ENCODE data around the gene RSAD2.

Gene RSAD2

GRCh38 chr2:6881516-6881915 lies 3.9 kb downstream of the RSAD2 start:
- no peak overlapping the region for H3K4me3 ChIP-seq (ENCODE audit: low read depth, low read length)
- no peak for DNase-seq (ENCODE audit: low read depth)
- TF ChIP-seq CTCF (IDR thresholded peaks at IDR 0.05; ENCODE audit: low read depth, low read length) = no peak
- TF ChIP-seq MYC (IDR thresholded peaks at IDR 0.05; ENCODE audit: low read depth, low read length) = no peak
- TF ChIP-seq POLR2A (IDR thresholded peaks at IDR 0.05; ENCODE audit: extremely low read depth, insufficient read length) = no peak
- TF ChIP-seq MAX (IDR thresholded peaks at IDR 0.05; ENCODE audit: low read depth, low read length) = no peak

GRCh38 chr2:6883448-6884122 lies 6.0 kb downstream of the RSAD2 start:
- no peak for TF ChIP-seq POLR2A (IDR thresholded peaks at IDR 0.05; ENCODE audit: extremely low read depth, insufficient read length)
- TF ChIP-seq MAX (IDR thresholded peaks at IDR 0.05; ENCODE audit: low read depth, low read length) = no peak
- no peak for TF ChIP-seq MYC (IDR thresholded peaks at IDR 0.05; ENCODE audit: low read depth, low read length)
- no peak for TF ChIP-seq CTCF (IDR thresholded peaks at IDR 0.05; ENCODE audit: low read depth, low read length)
- no peak for DNase-seq (ENCODE audit: low read depth)
- H3K4me3 ChIP-seq (ENCODE audit: low read depth, low read length) = no peak overlapping the region

GRCh38 chr2:6885551-6885950 lies 8.0 kb downstream of the RSAD2 start:
- no peak for DNase-seq (ENCODE audit: low read depth)
- TF ChIP-seq CTCF (IDR thresholded peaks at IDR 0.05; ENCODE audit: low read depth, low read length) (no peak), MAX (IDR thresholded peaks at IDR 0.05; ENCODE audit: low read depth, low read length) (no peak), MYC (IDR thresholded peaks at IDR 0.05; ENCODE audit: low read depth, low read length) (no peak), POLR2A (IDR thresholded peaks at IDR 0.05; ENCODE audit: extremely low read depth, insufficient read length) (no peak)
- no peak overlapping the region for H3K4me3 ChIP-seq (ENCODE audit: low read depth, low read length)

GRCh38 chr2:6885968-6886367 lies 8.4 kb downstream of the RSAD2 start:
- H3K4me3 ChIP-seq (ENCODE audit: low read depth, low read length) = no peak overlapping the region
- TF ChIP-seq MYC (IDR thresholded peaks at IDR 0.05; ENCODE audit: low read depth, low read length) (no peak), CTCF (IDR thresholded peaks at IDR 0.05; ENCODE audit: low read depth, low read length) (no peak), MAX (IDR thresholded peaks at IDR 0.05; ENCODE audit: low read depth, low read length) (no peak), POLR2A (IDR thresholded peaks at IDR 0.05; ENCODE audit: extremely low read depth, insufficient read length) (no peak)
- DNase-seq (ENCODE audit: low read depth) = no peak

GRCh38 chr2:6887751-6888192 lies 10.2 kb downstream of the RSAD2 start:
- DNase-seq (ENCODE audit: low read depth) = no peak
- TF ChIP-seq POLR2A (IDR thresholded peaks at IDR 0.05; ENCODE audit: extremely low read depth, insufficient read length) (no peak), MYC (IDR thresholded peaks at IDR 0.05; ENCODE audit: low read depth, low read length) (no peak), MAX (IDR thresholded peaks at IDR 0.05; ENCODE audit: low read depth, low read length) (no peak), CTCF (IDR thresholded peaks at IDR 0.05; ENCODE audit: low read depth, low read length) (no peak)

More at GRCh38 chr2:6887751-6888192, 10.2 kb downstream of the RSAD2 start:
- no peak overlapping the region for H3K4me3 ChIP-seq (ENCODE audit: low read depth, low read length)

All from NB4 (cell line).